Measurements from ENCODE around the gene RCBTB1. TPM values are rescaled to one million over a fixed set of nuclear protein-coding genes. Genes with fewer than 3 reads are reported as not detected.

RCBTB1 gene
- polyA plus RNA-seq, 1 donor from 2014 or later: 65.3 TPM

DNA sequence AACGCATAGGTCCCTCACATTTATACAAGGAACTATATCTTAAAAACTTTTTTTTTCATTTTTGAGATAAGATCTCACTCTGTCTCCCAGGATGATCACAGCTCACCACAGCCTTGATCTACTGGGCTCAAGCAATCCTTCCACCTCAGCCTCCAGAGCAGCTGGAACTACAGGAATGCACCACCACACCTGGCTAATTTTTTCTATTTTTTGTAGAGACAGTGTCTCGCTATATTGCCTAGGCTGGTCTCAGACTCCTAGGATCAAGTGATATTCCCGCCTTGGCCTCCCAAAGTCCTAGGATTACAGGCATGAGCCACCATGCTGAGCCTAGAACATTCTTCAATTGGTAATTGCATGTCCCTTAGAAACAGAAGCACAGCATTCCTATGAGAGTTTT is 41.7 kb downstream of the RCBTB1 start:
- Histone ChIP-seq H3K27ac (ENCODE audit: low read length) (no peak overlapping the region), H3K36me3 (ENCODE audit: insufficient read depth, low read length) (peaks cover 8% of the 10 kb centered on the region), H3K9ac (ENCODE audit: low read length) (no peak overlapping the region), H3K4me3 (ENCODE audit: low read length) (no peak overlapping the region), H3K79me2 (replicated peaks; ENCODE audit: insufficient read depth, low read length) (no peaks in the 10 kb centered on the region), H4K20me1 (ENCODE audit: insufficient read depth) (no peaks in the 10 kb centered on the region), H3K9me2 (ENCODE audit: insufficient read depth, low read length) (no peaks in the 10 kb centered on the region), H3F3A (ENCODE audit: insufficient read depth, low read length, poor library complexity, severe bottlenecking) (no peaks in the 10 kb centered on the region), H3K9me3 (ENCODE audit: low read length) (no peaks in the 10 kb centered on the region), H3K4me2 (ENCODE audit: low read length) (no peak overlapping the region), H3K27me3 (ENCODE audit: insufficient read depth, low read depth, low read length) (no peaks in the 10 kb centered on the region), H2AFZ (ENCODE audit: low read depth, low read length) (no peak overlapping the region)
- TF ChIP-seq, protein P1, sequence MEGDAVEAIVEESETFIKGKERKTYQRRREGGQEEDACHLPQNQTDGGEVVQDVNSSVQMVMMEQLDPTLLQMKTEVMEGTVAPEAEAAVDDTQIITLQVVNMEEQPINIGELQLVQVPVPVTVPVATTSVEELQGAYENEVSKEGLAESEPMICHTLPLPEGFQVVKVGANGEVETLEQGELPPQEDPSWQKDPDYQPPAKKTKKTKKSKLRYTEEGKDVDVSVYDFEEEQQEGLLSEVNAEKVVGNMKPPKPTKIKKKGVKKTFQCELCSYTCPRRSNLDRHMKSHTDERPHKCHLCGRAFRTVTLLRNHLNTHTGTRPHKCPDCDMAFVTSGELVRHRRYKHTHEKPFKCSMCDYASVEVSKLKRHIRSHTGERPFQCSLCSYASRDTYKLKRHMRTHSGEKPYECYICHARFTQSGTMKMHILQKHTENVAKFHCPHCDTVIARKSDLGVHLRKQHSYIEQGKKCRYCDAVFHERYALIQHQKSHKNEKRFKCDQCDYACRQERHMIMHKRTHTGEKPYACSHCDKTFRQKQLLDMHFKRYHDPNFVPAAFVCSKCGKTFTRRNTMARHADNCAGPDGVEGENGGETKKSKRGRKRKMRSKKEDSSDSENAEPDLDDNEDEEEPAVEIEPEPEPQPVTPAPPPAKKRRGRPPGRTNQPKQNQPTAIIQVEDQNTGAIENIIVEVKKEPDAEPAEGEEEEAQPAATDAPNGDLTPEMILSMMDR (IDR thresholded peaks at IDR 0.05; ENCODE audit: poor library complexity, severe bottlenecking): no peak
- no peak for TF ChIP-seq POLR2AphosphoS5 (IDR thresholded peaks at IDR 0.05)
- TF ChIP-seq RAD21 (conservative IDR thresholded peaks at IDR 0.05): no peak
- TF ChIP-seq EZH2 (IDR thresholded peaks at IDR 0.05; ENCODE audit: borderline replicate concordance, insufficient read depth, low read length, poor library complexity, severe bottlenecking): no peak
- no peak for TF ChIP-seq MXI1 (conservative IDR thresholded peaks at IDR 0.05; ENCODE audit: poor library complexity, severe bottlenecking)
- TF ChIP-seq SMC3 (conservative IDR thresholded peaks at IDR 0.05; ENCODE audit: poor library complexity): no peak
- TF ChIP-seq EP300 (conservative IDR thresholded peaks at IDR 0.05; ENCODE audit: poor library complexity, severe bottlenecking): no peak
- TF ChIP-seq TAF1 (IDR thresholded peaks at IDR 0.05; ENCODE audit: low read depth): no peak
- TF ChIP-seq, protein P2, sequence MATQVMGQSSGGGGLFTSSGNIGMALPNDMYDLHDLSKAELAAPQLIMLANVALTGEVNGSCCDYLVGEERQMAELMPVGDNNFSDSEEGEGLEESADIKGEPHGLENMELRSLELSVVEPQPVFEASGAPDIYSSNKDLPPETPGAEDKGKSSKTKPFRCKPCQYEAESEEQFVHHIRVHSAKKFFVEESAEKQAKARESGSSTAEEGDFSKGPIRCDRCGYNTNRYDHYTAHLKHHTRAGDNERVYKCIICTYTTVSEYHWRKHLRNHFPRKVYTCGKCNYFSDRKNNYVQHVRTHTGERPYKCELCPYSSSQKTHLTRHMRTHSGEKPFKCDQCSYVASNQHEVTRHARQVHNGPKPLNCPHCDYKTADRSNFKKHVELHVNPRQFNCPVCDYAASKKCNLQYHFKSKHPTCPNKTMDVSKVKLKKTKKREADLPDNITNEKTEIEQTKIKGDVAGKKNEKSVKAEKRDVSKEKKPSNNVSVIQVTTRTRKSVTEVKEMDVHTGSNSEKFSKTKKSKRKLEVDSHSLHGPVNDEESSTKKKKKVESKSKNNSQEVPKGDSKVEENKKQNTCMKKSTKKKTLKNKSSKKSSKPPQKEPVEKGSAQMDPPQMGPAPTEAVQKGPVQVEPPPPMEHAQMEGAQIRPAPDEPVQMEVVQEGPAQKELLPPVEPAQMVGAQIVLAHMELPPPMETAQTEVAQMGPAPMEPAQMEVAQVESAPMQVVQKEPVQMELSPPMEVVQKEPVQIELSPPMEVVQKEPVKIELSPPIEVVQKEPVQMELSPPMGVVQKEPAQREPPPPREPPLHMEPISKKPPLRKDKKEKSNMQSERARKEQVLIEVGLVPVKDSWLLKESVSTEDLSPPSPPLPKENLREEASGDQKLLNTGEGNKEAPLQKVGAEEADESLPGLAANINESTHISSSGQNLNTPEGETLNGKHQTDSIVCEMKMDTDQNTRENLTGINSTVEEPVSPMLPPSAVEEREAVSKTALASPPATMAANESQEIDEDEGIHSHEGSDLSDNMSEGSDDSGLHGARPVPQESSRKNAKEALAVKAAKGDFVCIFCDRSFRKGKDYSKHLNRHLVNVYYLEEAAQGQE (IDR thresholded peaks at IDR 0.05; ENCODE audit: borderline replicate concordance): no peak

- Histone ChIP-seq H3K9me2 (ENCODE audit: insufficient read depth, low read length) (no peaks in the 10 kb centered on the region), H2AFZ (ENCODE audit: low read depth, low read length) (no peak overlapping the region), H3K9me3 (ENCODE audit: low read length) (no peaks in the 10 kb centered on the region), H3K36me3 (ENCODE audit: insufficient read depth, low read length) (peaks cover 8% of the 10 kb centered on the region), H3K9ac (ENCODE audit: low read length) (no peak overlapping the region), H3K4me3 (ENCODE audit: low read length) (no peak overlapping the region), H3K27ac (ENCODE audit: low read length) (no peak overlapping the region), H3K79me2 (replicated peaks; ENCODE audit: insufficient read depth, low read length) (no peaks in the 10 kb centered on the region), H4K20me1 (ENCODE audit: insufficient read depth) (no peaks in the 10 kb centered on the region), H3K4me2 (ENCODE audit: low read length) (no peak overlapping the region), H3F3A (ENCODE audit: insufficient read depth, low read length, poor library complexity, severe bottlenecking) (no peaks in the 10 kb centered on the region), H3K27me3 (ENCODE audit: insufficient read depth, low read depth, low read length) (no peaks in the 10 kb centered on the region)
- TF ChIP-seq TAF1 (IDR thresholded peaks at IDR 0.05; ENCODE audit: low read depth) (no peak), SMC3 (conservative IDR thresholded peaks at IDR 0.05; ENCODE audit: poor library complexity) (no peak), MXI1 (conservative IDR thresholded peaks at IDR 0.05; ENCODE audit: poor library complexity, severe bottlenecking) (no peak), POLR2AphosphoS5 (IDR thresholded peaks at IDR 0.05) (no peak), EP300 (conservative IDR thresholded peaks at IDR 0.05; ENCODE audit: poor library complexity, severe bottlenecking) (no peak), EZH2 (IDR thresholded peaks at IDR 0.05; ENCODE audit: borderline replicate concordance, insufficient read depth, low read length, poor library complexity, severe bottlenecking) (no peak), RAD21 (conservative IDR thresholded peaks at IDR 0.05) (no peak)
- TF ChIP-seq, protein P2 (IDR thresholded peaks at IDR 0.05; ENCODE audit: borderline replicate concordance): no peak
- TF ChIP-seq, protein P1 (IDR thresholded peaks at IDR 0.05; ENCODE audit: poor library complexity, severe bottlenecking): no peak
Measured at GRCh38 chr13:49540552-49540951, 44.8 kb downstream of the RCBTB1 start.

Measured in neural cell (in vitro differentiated cells).